GM12878 (cell line): ENCODE measurements around the gene ZFPM1. TPM values are rescaled to one million over a fixed set of nuclear protein-coding genes. Genes with fewer than 3 reads are reported as not detected.

Experiments
- ATAC-seq: fragments of 200-7000 bp; cut with Tn5 transposase; 3 replicates; pipeline ENCODE4 v1.9.1; 2020; ENCODE audit warnings: mild to moderate bottlenecking, moderate library complexity
- BruUV-seq: library from RNA; stranded (reverse); fragments of 400-500 nt; replicated peaks from 2 replicates; lab custom pipeline; 2021; lab: Mats Ljungman, UMichigan
- CTCF ChIA-PET: fragments of 300-600 bp; sonication (Branson Sonifier 250); formaldehyde crosslinking; extraction: SDS; loops from one replicate; lab custom pipeline; 2021; ENCODE audit warnings: inconsistent platforms; lab: Yijun Ruan, JAX
- POLR2A ChIA-PET: fragments of 350-600 bp; formaldehyde crosslinking; extraction: SDS; loops from one replicate; lab custom pipeline; 2021; ENCODE audit warnings: inconsistent platforms; lab: Charles Lee
- RAD21 ChIA-PET: fragments of 300-600 bp; sonication (Branson Sonifier 250); formaldehyde crosslinking; loops from one replicate; lab custom pipeline; 2023; ENCODE audit warnings: antibody characterized with exemption; ENCODE audit not compliant: unreplicated experiment; lab: Charles Lee
- SMC1A ChIA-PET: fragments of 300-600 bp; sonication (Branson Sonifier 250); formaldehyde crosslinking; loops from one replicate; lab custom pipeline; 2023; ENCODE audit not compliant: unreplicated experiment, uncharacterized antibody; lab: Charles Lee
- DNase-seq: peaks from one replicate; pipeline ENCODE4 v3.0.0-alpha.2; 2011; ENCODE audit warnings: low read depth, low spot score
- FAIRE-seq: peaks from 3 replicates; lab custom pipeline; 2011; peaks lifted over from hg19 to GRCh38; lab: Jason Lieb, UNC
- H2AFZ ChIP-seq: 2 replicates; pipeline ENCODE4 v1.6.0; 2011; ENCODE audit warnings: low read depth, low read length, control low read depth; ENCODE audit not compliant: control insufficient read depth
- H3K27ac ChIP-seq: 2 replicates; pipeline ENCODE4 v1.5.1; 2011; ENCODE audit warnings: control low read depth; ENCODE audit not compliant: control insufficient read depth, insufficient read depth
- H3K27me3 ChIP-seq, 2 experiments: replicated peaks in 1 of 2; 2 replicates each; pipeline versions ENCODE4 v1.6.0 to v1.6.1; 2011; ENCODE audit warnings: low read length in 1 of 2; ENCODE audit not compliant: control insufficient read depth in 2 of 2, insufficient read depth in 2 of 2
- H3K36me3 ChIP-seq, 2 experiments: 2 replicates each; pipeline ENCODE4 v1.5.1; 2011; ENCODE audit warnings: low read length in 1 of 2; ENCODE audit not compliant: control insufficient read depth in 2 of 2, insufficient read depth in 2 of 2
- H3K4me1 ChIP-seq: 2 replicates; pipeline ENCODE4 v1.6.1; 2011; ENCODE audit warnings: mild to moderate bottlenecking, low read length, moderate library complexity, mixed read lengths; ENCODE audit not compliant: control insufficient read depth, insufficient read depth
- H3K4me2 ChIP-seq: 2 replicates; pipeline ENCODE4 v1.6.0; 2011; ENCODE audit warnings: control low read depth; ENCODE audit not compliant: control insufficient read depth, insufficient read depth
- H3K4me3 ChIP-seq: fragments of 200-600 bp; sonication (generic); 2 replicates; pipeline ENCODE4 v1.5.1; 2016
- H3K79me2 ChIP-seq: 2 replicates; pipeline ENCODE4 v1.6.0; 2011; ENCODE audit warnings: low read length; ENCODE audit not compliant: control insufficient read depth, insufficient read depth
- H3K9ac ChIP-seq: 2 replicates; pipeline ENCODE4 v1.8.0; 2011; ENCODE audit warnings: low read length, control low read depth, mixed read lengths; ENCODE audit not compliant: control insufficient read depth, insufficient read depth
- H3K9me3 ChIP-seq: replicated peaks from 3 replicates; pipeline ENCODE4 v1.5.1; 2011; ENCODE audit warnings: mild to moderate bottlenecking, low read length; ENCODE audit not compliant: control insufficient read depth, insufficient read depth
- H4K20me1 ChIP-seq: 2 replicates; pipeline ENCODE4 v1.6.0; 2011; ENCODE audit not compliant: control insufficient read depth, insufficient read depth
- DPF2 ChIP-seq: fragments of 450-650 bp; IDR thresholded peaks from 2 replicates; pipeline ENCODE4 v1.6.1; 2017; ENCODE audit warnings: mild to moderate bottlenecking
- EED ChIP-seq: sonication (generic); IDR thresholded peaks from 2 replicates; pipeline ENCODE4 v1.6.1; 2016; ENCODE audit warnings: antibody characterized with exemption, low read depth
- FOS ChIP-seq: IDR thresholded peaks from 3 replicates; pipeline ENCODE4 v1.6.1; 2011; ENCODE audit warnings: borderline replicate concordance; ENCODE audit not compliant: insufficient read length; ENCODE audit errors: extremely low read depth
- JUNB ChIP-seq: IDR thresholded peaks from 2 replicates; pipeline ENCODE4 v1.6.1; 2016; ENCODE audit warnings: antibody characterized with exemption, mild to moderate bottlenecking
- NFYA ChIP-seq: IDR thresholded peaks from 2 replicates; pipeline ENCODE4 v1.6.1; 2011; ENCODE audit warnings: low read depth, mild to moderate bottlenecking, low read length, improper control_type of control experiment, borderline replicate concordance
- NR2F1 ChIP-seq: fragments of 450-650 bp; conservative IDR thresholded peaks from 2 replicates; pipeline ENCODE4 v1.6.1; 2017; ENCODE audit warnings: mild to moderate bottlenecking
- PAX8 ChIP-seq: fragments of 450-650 bp; IDR thresholded peaks from 2 replicates; pipeline ENCODE4 v1.6.1; 2017; ENCODE audit warnings: mild to moderate bottlenecking, moderate library complexity
- PBX3 ChIP-seq: IDR thresholded peaks from 2 replicates; pipeline ENCODE4 v1.6.1; 2011; ENCODE audit warnings: mild to moderate bottlenecking, low read depth, low read length, moderate library complexity; ENCODE audit not compliant: insufficient replicate concordance
- RUNX3 ChIP-seq: IDR thresholded peaks from 2 replicates; pipeline ENCODE4 v1.6.1; 2012; ENCODE audit warnings: low read length, inconsistent platforms
- SREBF2 ChIP-seq: IDR thresholded peaks from 2 replicates; pipeline ENCODE4 v1.6.1; 2012; ENCODE audit warnings: mild to moderate bottlenecking, low read length
- TARDBP ChIP-seq: IDR thresholded peaks from 2 replicates; pipeline ENCODE4 v1.6.1; 2016; ENCODE audit warnings: borderline replicate concordance
- YBX1 ChIP-seq: fragments of 450-650 bp; IDR thresholded peaks from 2 replicates; pipeline ENCODE4 v1.6.1; 2016; ENCODE audit warnings: antibody characterized with exemption
- ZBTB11 ChIP-seq: fragments of 450-650 bp; formaldehyde crosslinking; IDR thresholded peaks from 2 replicates; pipeline ENCODE4 v1.5.0; 2022; ENCODE audit warnings: mild to moderate bottlenecking, missing genetic modification characterization
- ZNF384 ChIP-seq: IDR thresholded peaks from 2 replicates; pipeline ENCODE4 v1.6.1; 2012; ENCODE audit warnings: low read depth, mild to moderate bottlenecking, low read length, improper control_type of control experiment, borderline replicate concordance
- ZNF592 ChIP-seq: fragments of 450-650 bp; IDR thresholded peaks from 2 replicates; pipeline ENCODE4 v1.6.1; 2017; ENCODE audit warnings: mild to moderate bottlenecking, moderate library complexity
- ZNF622 ChIP-seq: fragments of 450-650 bp; IDR thresholded peaks from 2 replicates; pipeline ENCODE4 v1.6.1; 2017; ENCODE audit warnings: mild to moderate bottlenecking, inconsistent platforms
- WGBS: methylation state at CpG from one replicate; pipeline ENCODE4 v1.1.6; 2016; ENCODE audit warnings: low lambda C conversion rate; ENCODE audit not compliant: insufficient replicate concordance, insufficient coverage; ENCODE audit errors: missing lambda C conversion rate; 5-methylcytosine and 5-hydroxymethylcytosine counted together
- in situ Hi-C: fragments of 300-500 bp; cut with MboI; formaldehyde crosslinking; loops from 9 replicates; pipeline ENCODE4 v1.14.3; 2018; ENCODE audit warnings: mixed read lengths
- intact Hi-C: fragments of 100-400 bp; cut with micrococcal nuclease; formaldehyde crosslinking; loops from one replicate; pipeline ENCODE4 v1.14.2; 2022; ENCODE audit not compliant: unreplicated experiment
- polyA plus RNA-seq, 11 experiments: library from polyadenylated mRNA; depleted of rRNA in 4 of 11; unstranded in 6 of 11; stranded (reverse) in 5 of 11; fragments of >200 nt; fragmentation: Nextera tagmentation in 4 of 11; fragmentation: Illumina TruSeq in 1 of 11; extraction: Ambion mirVana in 4 of 11; extraction: Trizol in 1 of 11; gene quantifications; 1 replicate in 1 of 11; 2 replicates in 10 of 11; pipeline versions ENCODE4 v1.2.1 to v1.2.3, GENCODE V29; 2011 to 2016; ENCODE audit warnings: inconsistent platforms in 2 of 11, missing spikeins in 2 of 11, low read depth in 1 of 11
- total RNA-seq, 4 experiments: library from RNA; depleted of rRNA in 3 of 4; stranded (reverse); fragments of >200 nt in 3 of 4; fragmentation: Illumina TruSeq in 1 of 4; extraction: Trizol in 1 of 4; gene quantifications; 2 replicates each; pipeline versions ENCODE4 v1.2.1 to v1.2.3, GENCODE V29; 2013 to 2021
- TF ChIP-seq, protein P1 (sequence below): fragments of 450-650 bp; IDR thresholded peaks from 2 replicates; pipeline ENCODE4 v1.6.1; 2016; ENCODE audit warnings: mild to moderate bottlenecking

Gene ZFPM1
- total and polyA plus RNA-seq, 10 of the 15 experiments (the other 5 are each of a cell fraction or from before 2014, with no cell fraction given): 0.02 to 5.1 (median 0.30) TPM

DNA sequence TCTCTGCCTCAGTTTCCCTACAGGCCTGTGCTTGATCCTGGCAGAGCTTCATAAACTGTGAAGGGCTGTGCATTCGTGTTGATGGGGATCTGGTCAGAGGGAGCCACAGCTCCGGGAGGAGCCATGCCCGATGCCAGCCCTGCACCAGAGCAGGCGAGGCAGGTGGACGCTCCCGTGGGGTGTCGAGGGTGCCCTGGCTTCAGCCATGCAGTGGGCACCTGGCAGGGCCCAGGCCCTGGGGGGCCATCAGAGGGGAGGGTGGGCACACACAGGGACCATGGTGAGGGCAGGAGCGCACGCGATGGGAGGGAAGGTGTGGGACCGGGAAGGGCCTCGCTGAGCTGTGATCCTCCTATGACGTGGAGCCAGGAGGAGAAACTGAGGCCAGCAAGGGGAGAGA is 22.0 kb downstream of the ZFPM1 start:
- POLR2A ChIA-PET: no interaction called here
- RAD21 ChIA-PET: no interaction called here
- peaks cover 3% of the 10 kb centered on the region for H3K4me1 ChIP-seq
- intact Hi-C loops (no loop called here), in situ Hi-C loops (no loop called here)
- CTCF ChIA-PET: no interaction called here
- H3K27ac ChIP-seq: no peak overlapping the region
- H3K27me3 ChIP-seq: no peaks in the 10 kb centered on the region
- no peak for ATAC-seq
- H3K4me3 ChIP-seq: no peak overlapping the region
- DNase-seq: no peak
- no peak overlapping the region for H3K9ac ChIP-seq
- no peaks in the 10 kb centered on the region for H3K79me2 ChIP-seq
- SMC1A ChIA-PET: no interaction called here
- H3K36me3 ChIP-seq: no peaks in the 10 kb centered on the region
- no peaks in the 10 kb centered on the region for H3K9me3 ChIP-seq
- no peak overlapping the region for H3K4me2 ChIP-seq
- no peak for FAIRE-seq
- H2AFZ ChIP-seq: no peak overlapping the region
- H4K20me1 ChIP-seq: peaks cover 4% of the 10 kb centered on the region; the same call in 1 of the 2 replicates
- WGBS: 50% methylated on average over 10 of the region's 13 CpGs
- no TSS peak for BruUV-seq
- TF ChIP-seq ZNF592 (no peak), JUNB (no peak), RUNX3 (no peak), TARDBP (no peak), FOS (no peak), ZNF384 (no peak), YBX1 (no peak), PAX8 (no peak), EED (no peak), SREBF2 (no peak), NFYA (no peak), DPF2 (no peak), NR2F1 (no peak), ZNF622 (no peak), PBX3 (no peak), ZBTB11 (CRISPR knock-in tag) (no peak)
- TF ChIP-seq, protein P1, sequence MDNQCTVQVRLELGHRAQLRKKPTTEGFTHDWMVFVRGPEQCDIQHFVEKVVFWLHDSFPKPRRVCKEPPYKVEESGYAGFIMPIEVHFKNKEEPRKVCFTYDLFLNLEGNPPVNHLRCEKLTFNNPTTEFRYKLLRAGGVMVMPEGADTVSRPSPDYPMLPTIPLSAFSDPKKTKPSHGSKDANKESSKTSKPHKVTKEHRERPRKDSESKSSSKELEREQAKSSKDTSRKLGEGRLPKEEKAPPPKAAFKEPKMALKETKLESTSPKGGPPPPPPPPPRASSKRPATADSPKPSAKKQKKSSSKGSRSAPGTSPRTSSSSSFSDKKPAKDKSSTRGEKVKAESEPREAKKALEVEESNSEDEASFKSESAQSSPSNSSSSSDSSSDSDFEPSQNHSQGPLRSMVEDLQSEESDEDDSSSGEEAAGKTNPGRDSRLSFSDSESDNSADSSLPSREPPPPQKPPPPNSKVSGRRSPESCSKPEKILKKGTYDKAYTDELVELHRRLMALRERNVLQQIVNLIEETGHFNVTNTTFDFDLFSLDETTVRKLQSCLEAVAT: no peak
